GM23338 (cell line): ENCODE results near the gene OPN4.
"Not testable (repeated sequence)": the region's sequence is repeated elsewhere in the genome, so short reads cannot be mapped to it uniquely, and the experiment has no call there.

ENCODE experiments used
- CREB1 ChIP-seq: fragments of 250-450 bp; sonication (Bioruptor Pico); IDR thresholded peaks from 2 replicates; pipeline ENCODE4 v1.5.0; 2020; ENCODE audit warnings: low read depth, mild to moderate bottlenecking, moderate library complexity
- CTCF ChIP-seq, 2 experiments: fragments of 200-600 bp in 1 of 2; sonication (generic) in 1 of 2; conservative IDR thresholded peaks; 2 replicates each; pipeline versions ENCODE4 v1.5.1 to v1.6.1; 2016 to 2017; ENCODE audit warnings: antibody characterized with exemption in 2 of 2, low read depth in 2 of 2, mild to moderate bottlenecking in 2 of 2, moderate library complexity in 1 of 2
- EZH2 ChIP-seq: fragments of 200-600 bp; sonication (generic); IDR thresholded peaks from one replicate; pipeline ENCODE4 v1.8.0; 2017; ENCODE audit warnings: antibody characterized with exemption, mild to moderate bottlenecking, low read depth; ENCODE audit not compliant: unreplicated experiment
- JUNB ChIP-seq: IDR thresholded peaks from one replicate; pipeline ENCODE4 v1.6.1; 2016; ENCODE audit warnings: antibody characterized with exemption; ENCODE audit not compliant: unreplicated experiment
- NANOG ChIP-seq: IDR thresholded peaks from 2 replicates; pipeline ENCODE4 v1.6.1; 2016; ENCODE audit warnings: antibody characterized with exemption, borderline replicate concordance
- POLR2AphosphoS5 ChIP-seq: IDR thresholded peaks from 2 replicates; pipeline ENCODE4 v1.6.1; 2016; ENCODE audit warnings: antibody characterized with exemption, low read depth
- REST ChIP-seq: IDR thresholded peaks from one replicate; pipeline ENCODE4 v1.6.1; 2018; ENCODE audit warnings: antibody characterized with exemption; ENCODE audit not compliant: unreplicated experiment

GRCh38 chr10:86617278-86617677 lies 37.1 kb upstream of the OPN4 start:
- TF ChIP-seq CTCF (conservative IDR thresholded peaks at IDR 0.05; ENCODE audit: low read depth in 2 of 2); POLR2AphosphoS5; REST; CREB1 (CRISPR knock-in tag); EZH2; NANOG; JUNB: not testable (repeated sequence)
